ENCODE data around the gene MEFV. TPM values are rescaled to one million over a fixed set of nuclear protein-coding genes. Genes with fewer than 3 reads are reported as not detected.

MEFV gene
- polyA plus RNA-seq, 3 donors = 37.7 to 78.0 (median 73.2) TPM

GRCh38 chr16:3249451-3249850 is 7.0 kb downstream of the MEFV start:
- Mint-ChIP-seq H3K27me3 (ENCODE audit: low read depth in 3 of 3) (peaks cover 0 to 2% (median 0%) of the 10 kb centered on the region in 3 donors), H3K9me3 (peaks cover 0 to 3% (median 0%) of the 10 kb centered on the region in 7 donors), H3K36me3 (peaks cover 86 to 97% of the 10 kb centered on the region in 2 donors), H3K4me3 (no peak overlapping the region), H3K27ac (no peak overlapping the region), H3K4me1 (peaks cover 63% of the 10 kb centered on the region)
- Histone ChIP-seq H2AFZ (ENCODE audit: insufficient read depth, low read depth, low read length, poor library complexity, severe bottlenecking) (no peak overlapping the region), H3K9me3 (replicated peaks in 1 of 2; ENCODE audit: control insufficient read depth in 1 of 2, insufficient read depth in 1 of 2, low read length in 2 of 2) (no peaks in the 10 kb centered on the region), H3K4me2 (replicated peaks; ENCODE audit: extremely low read depth, low read length, poor library complexity, severe bottlenecking) (peak overlapping the region; percentile 16), H4K20me1 (ENCODE audit: insufficient read depth, low read length) (peaks cover 100% of the 10 kb centered on the region), H3K4me3 (replicated peaks in 1 of 3; ENCODE audit: low read depth in 2 of 3, low read length in 3 of 3) (no peak overlapping the region), H3K27me3 (ENCODE audit: control insufficient read depth in 2 of 2, insufficient read depth in 2 of 2, low read length in 2 of 2) (no peaks in the 10 kb centered on the region), H3K79me2 (ENCODE audit: insufficient read depth, low read length) (peaks cover 94% of the 10 kb centered on the region), H3K36me3 (replicated peaks in 1 of 2; ENCODE audit: control insufficient read depth in 1 of 2, insufficient read depth in 2 of 2, low read length in 2 of 2) (peaks cover 92 to 100% of the 10 kb centered on the region in 2 donors), H3K4me1 (ENCODE audit: control insufficient read depth in 1 of 2, insufficient read depth in 2 of 2, low read length in 2 of 2) (peaks cover 47 to 65% of the 10 kb centered on the region in 2 donors), H3K27ac (ENCODE audit: low read depth in 1 of 2, low read length in 2 of 2) (peak overlapping the region in 1 of 2 donors; percentile 45), H3K9ac (ENCODE audit: insufficient read depth, low read length, poor library complexity, severe bottlenecking) (no peak overlapping the region)
- intact Hi-C loops (cut with micrococcal nuclease) = no loop called here
- DNase-seq = no peak
- TF ChIP-seq CTCF (IDR thresholded peaks at IDR 0.05) = no peak
- 93% methylated on average over 14 of the region's 14 CpGs for WGBS (ENCODE audit: insufficient coverage)

GRCh38 chr16:3249020-3249419 is 7.4 kb downstream of the MEFV start:
- Histone ChIP-seq H3K4me3 (replicated peaks in 1 of 3; ENCODE audit: low read depth in 2 of 3, low read length in 3 of 3) (no peak overlapping the region), H3K27me3 (ENCODE audit: control insufficient read depth in 2 of 2, insufficient read depth in 2 of 2, low read length in 2 of 2) (no peaks in the 10 kb centered on the region), H3K4me1 (ENCODE audit: control insufficient read depth in 1 of 2, insufficient read depth in 2 of 2, low read length in 2 of 2) (peaks cover 47 to 65% of the 10 kb centered on the region in 2 donors), H3K36me3 (replicated peaks in 1 of 2; ENCODE audit: control insufficient read depth in 1 of 2, insufficient read depth in 2 of 2, low read length in 2 of 2) (peaks cover 94 to 100% of the 10 kb centered on the region in 2 donors), H2AFZ (ENCODE audit: insufficient read depth, low read depth, low read length, poor library complexity, severe bottlenecking) (no peak overlapping the region), H3K9ac (ENCODE audit: insufficient read depth, low read length, poor library complexity, severe bottlenecking) (no peak overlapping the region), H3K79me2 (ENCODE audit: insufficient read depth, low read length) (peaks cover 93% of the 10 kb centered on the region), H3K9me3 (replicated peaks in 1 of 2; ENCODE audit: control insufficient read depth in 1 of 2, insufficient read depth in 1 of 2, low read length in 2 of 2) (no peaks in the 10 kb centered on the region), H3K4me2 (replicated peaks; ENCODE audit: extremely low read depth, low read length, poor library complexity, severe bottlenecking) (peak overlapping the region; percentile 5), H4K20me1 (ENCODE audit: insufficient read depth, low read length) (peaks cover 100% of the 10 kb centered on the region), H3K27ac (ENCODE audit: low read depth in 1 of 2, low read length in 2 of 2) (peak overlapping the region in 1 of 2 donors; percentile 36)
- WGBS (ENCODE audit: insufficient coverage) = no CpG with 5 or more reads among the region's 1 CpG
- intact Hi-C loops (cut with micrococcal nuclease) = no loop called here
- Mint-ChIP-seq H3K27ac (peak overlapping the region in 1 of 7 donors; percentile 16), H3K36me3 (peaks cover 90 to 100% of the 10 kb centered on the region in 2 donors), H3K4me1 (peaks cover 66% of the 10 kb centered on the region), H3K4me3 (no peak overlapping the region), H3K27me3 (ENCODE audit: low read depth in 3 of 3) (peaks cover 0 to 2% (median 0%) of the 10 kb centered on the region in 3 donors), H3K9me3 (peaks cover 0 to 3% (median 0%) of the 10 kb centered on the region in 7 donors)
- TF ChIP-seq CTCF (IDR thresholded peaks at IDR 0.05) = no peak
- DNase-seq = no peak
